Measurements from ENCODE around the gene TNC.

The TNC gene

GRCh38 chr9:115000217-115000639 lies 117.7 kb downstream of the TNC start:
- H3K4me3 ChIP-seq (ENCODE audit: low read depth, low read length) = no peak overlapping the region
- TF ChIP-seq, protein P1, sequence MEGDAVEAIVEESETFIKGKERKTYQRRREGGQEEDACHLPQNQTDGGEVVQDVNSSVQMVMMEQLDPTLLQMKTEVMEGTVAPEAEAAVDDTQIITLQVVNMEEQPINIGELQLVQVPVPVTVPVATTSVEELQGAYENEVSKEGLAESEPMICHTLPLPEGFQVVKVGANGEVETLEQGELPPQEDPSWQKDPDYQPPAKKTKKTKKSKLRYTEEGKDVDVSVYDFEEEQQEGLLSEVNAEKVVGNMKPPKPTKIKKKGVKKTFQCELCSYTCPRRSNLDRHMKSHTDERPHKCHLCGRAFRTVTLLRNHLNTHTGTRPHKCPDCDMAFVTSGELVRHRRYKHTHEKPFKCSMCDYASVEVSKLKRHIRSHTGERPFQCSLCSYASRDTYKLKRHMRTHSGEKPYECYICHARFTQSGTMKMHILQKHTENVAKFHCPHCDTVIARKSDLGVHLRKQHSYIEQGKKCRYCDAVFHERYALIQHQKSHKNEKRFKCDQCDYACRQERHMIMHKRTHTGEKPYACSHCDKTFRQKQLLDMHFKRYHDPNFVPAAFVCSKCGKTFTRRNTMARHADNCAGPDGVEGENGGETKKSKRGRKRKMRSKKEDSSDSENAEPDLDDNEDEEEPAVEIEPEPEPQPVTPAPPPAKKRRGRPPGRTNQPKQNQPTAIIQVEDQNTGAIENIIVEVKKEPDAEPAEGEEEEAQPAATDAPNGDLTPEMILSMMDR (IDR thresholded peaks at IDR 0.05; ENCODE audit: low read depth, low read length) = no peak
- in situ Hi-C loops (cut with HindIII; ENCODE audit: low sequenced_read_pairs) = loop anchor here (25.0 kb wide), 1 partner anchor 88 kb away; no protein-coding TSS in a partner anchor
- DNase-seq (ENCODE audit: low read depth, low spot score) = no peak

DNA sequence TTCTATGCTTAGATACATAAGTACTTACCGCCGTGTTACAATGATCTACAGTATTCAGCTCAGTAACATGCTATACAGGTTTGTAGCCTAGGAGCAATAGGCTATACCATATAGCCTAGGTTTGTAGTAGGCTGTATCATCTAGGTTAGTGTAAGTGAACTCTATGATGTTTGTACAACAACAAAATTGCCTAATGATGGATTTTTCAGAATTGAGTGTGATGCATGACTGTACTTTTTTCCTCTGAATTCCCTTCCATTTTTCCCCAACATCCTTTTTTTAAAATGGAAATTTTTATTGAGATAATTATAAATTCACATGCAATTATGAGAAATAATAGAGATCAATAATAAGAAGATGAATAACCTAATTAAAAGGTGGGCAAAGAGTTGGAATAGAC lies 119.6 kb downstream of the TNC start:
- in situ Hi-C loops (cut with HindIII; ENCODE audit: low sequenced_read_pairs) = no loop called here
- no peak for DNase-seq (ENCODE audit: low read depth, low spot score)
- H3K4me3 ChIP-seq (ENCODE audit: low read depth, low read length) = no peak overlapping the region
- TF ChIP-seq, protein P1 (IDR thresholded peaks at IDR 0.05; ENCODE audit: low read depth, low read length) = no peak

DNA sequence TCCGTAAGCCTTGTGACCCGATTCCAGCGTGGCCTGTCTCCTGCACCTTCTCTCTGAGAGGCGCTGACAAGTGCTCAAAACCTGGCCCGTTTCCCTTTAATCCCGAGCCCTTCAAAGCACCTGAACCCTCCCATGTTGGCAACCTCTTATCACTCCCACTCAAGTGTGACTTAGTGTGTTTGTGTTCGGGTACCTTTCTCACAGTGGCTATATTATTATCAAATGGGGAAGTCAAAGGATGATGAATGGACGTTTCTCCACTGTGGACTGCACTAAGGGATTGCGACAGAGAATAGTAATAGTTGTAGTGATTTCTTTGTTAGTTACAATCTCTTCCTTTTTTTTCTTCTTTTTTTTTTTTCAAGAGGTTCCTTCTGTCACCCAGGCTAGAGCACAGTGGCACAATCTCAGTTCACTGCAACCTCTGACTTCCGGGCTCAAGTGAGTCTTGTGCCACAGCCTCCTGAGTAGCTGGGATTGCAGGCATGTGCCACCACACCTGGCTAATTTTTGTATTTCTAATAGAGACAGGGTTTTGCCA lies 122.2 kb downstream of the TNC start:
- DNase-seq (ENCODE audit: low read depth, low spot score) = no peak
- in situ Hi-C loops (cut with HindIII; ENCODE audit: low sequenced_read_pairs) = no loop called here
- TF ChIP-seq, protein P1 (IDR thresholded peaks at IDR 0.05; ENCODE audit: low read depth, low read length) = no peak
- H3K4me3 ChIP-seq (ENCODE audit: low read depth, low read length) = no peak overlapping the region

GRCh38 chr9:114994768-114995167 lies 123.2 kb downstream of the TNC start:
- TF ChIP-seq, protein P1 (IDR thresholded peaks at IDR 0.05; ENCODE audit: low read depth, low read length) = no peak
- H3K4me3 ChIP-seq (ENCODE audit: low read depth, low read length) = no peak overlapping the region
- DNase-seq (ENCODE audit: low read depth, low spot score) = no peak
- in situ Hi-C loops (cut with HindIII; ENCODE audit: low sequenced_read_pairs) = no loop called here

- in situ Hi-C loops (cut with HindIII; ENCODE audit: low sequenced_read_pairs) = no loop called here
- TF ChIP-seq, protein P1 (IDR thresholded peaks at IDR 0.05; ENCODE audit: low read depth, low read length) = no peak
- no peak overlapping the region for H3K4me3 ChIP-seq (ENCODE audit: low read depth, low read length)
- no peak for DNase-seq (ENCODE audit: low read depth, low spot score)
These were observed 126.1 kb downstream of the TNC start for GRCh38 chr9:114991861-114992260.

- in situ Hi-C loops (cut with HindIII; ENCODE audit: low sequenced_read_pairs) = no loop called here
- H3K4me3 ChIP-seq (ENCODE audit: low read depth, low read length) = no peak overlapping the region
- no peak for DNase-seq (ENCODE audit: low read depth, low spot score)
- TF ChIP-seq, protein P1 (IDR thresholded peaks at IDR 0.05; ENCODE audit: low read depth, low read length) = no peak
These were observed 127.1 kb downstream of the TNC start for GRCh38 chr9:114990901-114991300.

Data from astrocyte of the spinal cord (primary cell).